ENCODE results near the gene PHOSPHO2.

PHOSPHO2 gene

GRCh38 chr2:169661265-169661664 is 33.0 kb upstream of the PHOSPHO2 start:
- Histone ChIP-seq H3K27ac (ENCODE audit: insufficient read depth in 1 of 2, low read depth in 1 of 2, low read length in 2 of 2, poor library complexity in 1 of 2, severe bottlenecking in 2 of 2) (no peak overlapping the region), H3K4me3 (ENCODE audit: control insufficient read depth in 1 of 7, extremely low read depth in 1 of 7, insufficient read depth in 4 of 7, low read depth in 2 of 7, low read length in 6 of 7) (no peak overlapping the region), H3K9me3 (ENCODE audit: control extremely low read depth in 1 of 5, control insufficient read depth in 4 of 5, insufficient read depth in 2 of 5, low read depth in 1 of 5, low read length in 4 of 5) (no peaks in the 10 kb centered on the region), H3K4me1 (ENCODE audit: control extremely low read depth in 1 of 4, control insufficient read depth in 4 of 4, insufficient read depth in 4 of 4, low read length in 3 of 4) (peaks cover 15 to 40% (median 23%) of the 10 kb centered on the region in 4 experiments), H3K36me3 (ENCODE audit: control insufficient read depth in 4 of 4, insufficient read depth in 4 of 4, low read length in 3 of 4) (no peaks in the 10 kb centered on the region), H3K27me3 (replicated peaks in 2 of 5; ENCODE audit: control insufficient read depth in 4 of 5, insufficient read depth in 5 of 5, low read length in 4 of 5) (no peaks in the 10 kb centered on the region)
- WGBS (ENCODE audit: insufficient coverage), result 78% methylated on average over 3 of the region's 3 CpGs
- no peak for DNase-seq
- POLR2A ChIA-PET, result no interaction called here
- CTCF ChIA-PET, result no interaction called here

- H3K4me1 ChIP-seq (ENCODE audit: control extremely low read depth in 1 of 4, control insufficient read depth in 4 of 4, insufficient read depth in 4 of 4, low read length in 3 of 4), result peaks cover 15 to 37% (median 23%) of the 10 kb centered on the region in 4 experiments
- CTCF ChIA-PET, result interaction anchor here (1.0 to 1.5 kb wide), 2 partner anchors 10 to 12 kb away, joined by 3 read pairs; no protein-coding TSS in a partner anchor
- WGBS (ENCODE audit: insufficient coverage), result 67% methylated on average over 1 of the region's 1 CpG
- POLR2A ChIA-PET, result no interaction called here
- H3K36me3 ChIP-seq (ENCODE audit: control insufficient read depth in 4 of 4, insufficient read depth in 4 of 4, low read length in 3 of 4), result no peaks in the 10 kb centered on the region
- no peak overlapping the region for H3K27ac ChIP-seq (ENCODE audit: insufficient read depth in 1 of 2, low read depth in 1 of 2, low read length in 2 of 2, poor library complexity in 1 of 2, severe bottlenecking in 2 of 2)
- H3K4me3 ChIP-seq (ENCODE audit: control insufficient read depth in 1 of 7, extremely low read depth in 1 of 7, insufficient read depth in 4 of 7, low read depth in 2 of 7, low read length in 6 of 7), result no peak overlapping the region
- H3K27me3 ChIP-seq (replicated peaks in 2 of 5; ENCODE audit: control insufficient read depth in 4 of 5, insufficient read depth in 5 of 5, low read length in 4 of 5), result no peaks in the 10 kb centered on the region
- H3K9me3 ChIP-seq (ENCODE audit: control extremely low read depth in 1 of 5, control insufficient read depth in 4 of 5, insufficient read depth in 2 of 5, low read depth in 1 of 5, low read length in 4 of 5), result no peaks in the 10 kb centered on the region
- DNase-seq, result peak in 2 of 3 donors; percentile 20 to 54
Measured at GRCh38 chr2:169662744-169663143, 31.5 kb upstream of the PHOSPHO2 start.

- Histone ChIP-seq H3K27me3 (replicated peaks in 2 of 5; ENCODE audit: control insufficient read depth in 4 of 5, insufficient read depth in 5 of 5, low read length in 4 of 5) (no peaks in the 10 kb centered on the region), H3K27ac (ENCODE audit: insufficient read depth in 1 of 2, low read depth in 1 of 2, low read length in 2 of 2, poor library complexity in 1 of 2, severe bottlenecking in 2 of 2) (no peak overlapping the region), H3K9me3 (ENCODE audit: control extremely low read depth in 1 of 5, control insufficient read depth in 4 of 5, insufficient read depth in 2 of 5, low read depth in 1 of 5, low read length in 4 of 5) (no peaks in the 10 kb centered on the region), H3K36me3 (ENCODE audit: control insufficient read depth in 4 of 4, insufficient read depth in 4 of 4, low read length in 3 of 4) (no peaks in the 10 kb centered on the region), H3K4me3 (ENCODE audit: control insufficient read depth in 1 of 7, extremely low read depth in 1 of 7, insufficient read depth in 4 of 7, low read depth in 2 of 7, low read length in 6 of 7) (no peak overlapping the region), H3K4me1 (ENCODE audit: control extremely low read depth in 1 of 4, control insufficient read depth in 4 of 4, insufficient read depth in 4 of 4, low read length in 3 of 4) (peaks cover 15 to 37% (median 23%) of the 10 kb centered on the region in 4 experiments)
- no peak for DNase-seq
- POLR2A ChIA-PET, result no interaction called here
- 100% methylated on average over 1 of the region's 3 CpGs for WGBS (ENCODE audit: insufficient coverage)
- CTCF ChIA-PET, result interaction anchor here (0.7 to 1.5 kb wide), 3 partner anchors 9 to 34 kb away, joined by 3 read pairs; no protein-coding TSS in a partner anchor
Measured at GRCh38 chr2:169663247-169663646, 31.0 kb upstream of the PHOSPHO2 start.

GRCh38 chr2:169664600-169664977 is 29.7 kb upstream of the PHOSPHO2 start:
- ChIA-PET CTCF (interaction anchor here (1.0 to 2.0 kb wide), 3 partner anchors 9 to 21 kb away, joined by 3 to 8 read pairs (median 3); no protein-coding TSS in a partner anchor), POLR2A (no interaction called here)
- Histone ChIP-seq H3K9me3 (ENCODE audit: control extremely low read depth in 1 of 5, control insufficient read depth in 4 of 5, insufficient read depth in 2 of 5, low read depth in 1 of 5, low read length in 4 of 5) (no peaks in the 10 kb centered on the region), H3K36me3 (ENCODE audit: control insufficient read depth in 4 of 4, insufficient read depth in 4 of 4, low read length in 3 of 4) (no peaks in the 10 kb centered on the region), H3K4me1 (ENCODE audit: control extremely low read depth in 1 of 4, control insufficient read depth in 4 of 4, insufficient read depth in 4 of 4, low read length in 3 of 4) (peaks cover 15 to 26% (median 17%) of the 10 kb centered on the region in 4 experiments), H3K27me3 (replicated peaks in 2 of 5; ENCODE audit: control insufficient read depth in 4 of 5, insufficient read depth in 5 of 5, low read length in 4 of 5) (no peaks in the 10 kb centered on the region), H3K27ac (ENCODE audit: insufficient read depth in 1 of 2, low read depth in 1 of 2, low read length in 2 of 2, poor library complexity in 1 of 2, severe bottlenecking in 2 of 2) (peak overlapping the region in 1 of 2 experiments; percentile 76), H3K4me3 (ENCODE audit: control insufficient read depth in 1 of 7, extremely low read depth in 1 of 7, insufficient read depth in 4 of 7, low read depth in 2 of 7, low read length in 6 of 7) (no peak overlapping the region)
- WGBS (ENCODE audit: insufficient coverage), result no CpG with 5 or more reads among the region's 1 CpG
- no peak for DNase-seq

- H3K4me3 ChIP-seq (ENCODE audit: control insufficient read depth in 1 of 7, extremely low read depth in 1 of 7, insufficient read depth in 4 of 7, low read depth in 2 of 7, low read length in 6 of 7), result peak overlapping the region in 3 of 7 experiments; percentile 20 to 40 (median 22)
- peaks cover 15 to 26% (median 17%) of the 10 kb centered on the region in 4 experiments for H3K4me1 ChIP-seq (ENCODE audit: control extremely low read depth in 1 of 4, control insufficient read depth in 4 of 4, insufficient read depth in 4 of 4, low read length in 3 of 4)
- WGBS (ENCODE audit: insufficient coverage), result 8% methylated on average over 1 of the region's 1 CpG
- peak overlapping the region; percentile 36 to 76 for H3K27ac ChIP-seq (ENCODE audit: insufficient read depth in 1 of 2, low read depth in 1 of 2, low read length in 2 of 2, poor library complexity in 1 of 2, severe bottlenecking in 2 of 2)
- no peaks in the 10 kb centered on the region for H3K27me3 ChIP-seq (replicated peaks in 2 of 5; ENCODE audit: control insufficient read depth in 4 of 5, insufficient read depth in 5 of 5, low read length in 4 of 5)
- H3K36me3 ChIP-seq (ENCODE audit: control insufficient read depth in 4 of 4, insufficient read depth in 4 of 4, low read length in 3 of 4), result no peaks in the 10 kb centered on the region
- CTCF ChIA-PET, result interaction anchor here (0.9 to 2.0 kb wide), 4 partner anchors 10 to 30 kb away, joined by 3 to 8 read pairs (median 3); no protein-coding TSS in a partner anchor
- POLR2A ChIA-PET, result no interaction called here
- no peaks in the 10 kb centered on the region for H3K9me3 ChIP-seq (ENCODE audit: control extremely low read depth in 1 of 5, control insufficient read depth in 4 of 5, insufficient read depth in 2 of 5, low read depth in 1 of 5, low read length in 4 of 5)
- peak; percentile 70 to 94 (median 91) for DNase-seq
Measured at GRCh38 chr2:169664978-169665930, 29.0 kb upstream of the PHOSPHO2 start.

GRCh38 chr2:169667583-169667982 is 26.7 kb upstream of the PHOSPHO2 start:
- DNase-seq, result no peak
- H3K4me1 ChIP-seq (ENCODE audit: control extremely low read depth in 1 of 4, control insufficient read depth in 4 of 4, insufficient read depth in 4 of 4, low read length in 3 of 4), result peaks cover 15 to 22% (median 21%) of the 10 kb centered on the region in 4 experiments
- ChIA-PET CTCF (interaction anchor here (0.7 to 1.7 kb wide), 2 partner anchors 15 to 108 kb away, joined by 3 to 8 read pairs; no protein-coding TSS in a partner anchor), POLR2A (no interaction called here)
- H3K4me3 ChIP-seq (ENCODE audit: control insufficient read depth in 1 of 7, extremely low read depth in 1 of 7, insufficient read depth in 4 of 7, low read depth in 2 of 7, low read length in 6 of 7), result no peak overlapping the region
- H3K27ac ChIP-seq (ENCODE audit: insufficient read depth in 1 of 2, low read depth in 1 of 2, low read length in 2 of 2, poor library complexity in 1 of 2, severe bottlenecking in 2 of 2), result no peak overlapping the region
- H3K36me3 ChIP-seq (ENCODE audit: control insufficient read depth in 4 of 4, insufficient read depth in 4 of 4, low read length in 3 of 4), result no peaks in the 10 kb centered on the region
- H3K27me3 ChIP-seq (replicated peaks in 2 of 5; ENCODE audit: control insufficient read depth in 4 of 5, insufficient read depth in 5 of 5, low read length in 4 of 5), result no peaks in the 10 kb centered on the region
- no peaks in the 10 kb centered on the region for H3K9me3 ChIP-seq (ENCODE audit: control extremely low read depth in 1 of 5, control insufficient read depth in 4 of 5, insufficient read depth in 2 of 5, low read depth in 1 of 5, low read length in 4 of 5)
- 100% methylated on average over 1 of the region's 2 CpGs for WGBS (ENCODE audit: insufficient coverage)

- H3K27me3 ChIP-seq (replicated peaks in 2 of 5; ENCODE audit: control insufficient read depth in 4 of 5, insufficient read depth in 5 of 5, low read length in 4 of 5), result no peaks in the 10 kb centered on the region
- peaks cover 9 to 16% (median 13%) of the 10 kb centered on the region in 4 experiments for H3K4me1 ChIP-seq (ENCODE audit: control extremely low read depth in 1 of 4, control insufficient read depth in 4 of 4, insufficient read depth in 4 of 4, low read length in 3 of 4)
- WGBS (ENCODE audit: insufficient coverage), result no CpG with 5 or more reads among the region's 2 CpGs
- no peaks in the 10 kb centered on the region for H3K9me3 ChIP-seq (ENCODE audit: control extremely low read depth in 1 of 5, control insufficient read depth in 4 of 5, insufficient read depth in 2 of 5, low read depth in 1 of 5, low read length in 4 of 5)
- no peak overlapping the region for H3K4me3 ChIP-seq (ENCODE audit: control insufficient read depth in 1 of 7, extremely low read depth in 1 of 7, insufficient read depth in 4 of 7, low read depth in 2 of 7, low read length in 6 of 7)
- POLR2A ChIA-PET, result no interaction called here
- no peaks in the 10 kb centered on the region for H3K36me3 ChIP-seq (ENCODE audit: control insufficient read depth in 4 of 4, insufficient read depth in 4 of 4, low read length in 3 of 4)
- H3K27ac ChIP-seq (ENCODE audit: insufficient read depth in 1 of 2, low read depth in 1 of 2, low read length in 2 of 2, poor library complexity in 1 of 2, severe bottlenecking in 2 of 2), result no peak overlapping the region
- peak in 1 of 3 donors; percentile 15 for DNase-seq
- CTCF ChIA-PET, result no interaction called here
Measured at GRCh38 chr2:169670215-169670651, 24.0 kb upstream of the PHOSPHO2 start.

Data from common myeloid progenitor, CD34-positive (primary cell).